ENCODE results near the gene CPLX4.
A peak's percentile ranks its signal among the peaks of the same experiment; 100 is the strongest.

The CPLX4 gene

GRCh38 chr18:59358712-59359575 lies 40.5 kb upstream of the CPLX4 start, which contains the start of gene LMAN1 (continued):
- TF ChIP-seq KLF9 (tag by site-specific recombination; IDR thresholded peaks at IDR 0.05; ENCODE audit: low read depth) (peak; percentile 87), ZNF10 (tag by site-specific recombination; IDR thresholded peaks at IDR 0.05) (no peak), ZNF202 (tag by site-specific recombination; IDR thresholded peaks at IDR 0.05; ENCODE audit: borderline replicate concordance) (no peak), ZBTB26 (tag by site-specific recombination; optimal IDR thresholded peaks at IDR 0.05) (peak; percentile 74), ZSCAN5A (tag by site-specific recombination; IDR thresholded peaks at IDR 0.05) (no peak; the same call in 1 of the 2 replicates), ZNF18 (tag by site-specific recombination; IDR thresholded peaks at IDR 0.05) (no peak), ZNF645 (tag by site-specific recombination; IDR thresholded peaks at IDR 0.05) (no peak), PBX3 (CRISPR knock-in tag; IDR thresholded peaks at IDR 0.05) (no peak), ZNF596 (tag by site-specific recombination; IDR thresholded peaks at IDR 0.05) (no peak), ZNF266 (tag by site-specific recombination; IDR thresholded peaks at IDR 0.05; ENCODE audit: low read depth) (0 out of 2 replicates have a peak, but pooled peaks have one; percentile 10), ZNF777 (tag by site-specific recombination; IDR thresholded peaks at IDR 0.05; ENCODE audit: borderline replicate concordance) (peak; percentile 65), REST (tag by site-specific recombination; IDR thresholded peaks at IDR 0.05) (peak; percentile 46; the same call in 1 of the 2 replicates), ZNF518A (tag by site-specific recombination; conservative IDR thresholded peaks at IDR 0.05; ENCODE audit: low read depth) (no peak), GLIS1 (tag by site-specific recombination; IDR thresholded peaks at IDR 0.05) (peak; percentile 72; the same call in 1 of the 2 replicates), ZNF610 (tag by site-specific recombination; IDR thresholded peaks at IDR 0.05; ENCODE audit: borderline replicate concordance) (no peak), ZNF558 (tag by site-specific recombination; IDR thresholded peaks at IDR 0.05) (no peak), ZNF121 (tag by site-specific recombination; IDR thresholded peaks at IDR 0.05) (no peak), PRDM6 (tag by site-specific recombination; IDR thresholded peaks at IDR 0.05) (no peak), ZNF19 (tag by site-specific recombination; IDR thresholded peaks at IDR 0.05; ENCODE audit: low read depth) (no peak), ZNF157 (tag by site-specific recombination; IDR thresholded peaks at IDR 0.05) (0 out of 2 replicates have a peak, but pooled peaks have one; percentile 27)
